Suprapubic skin (tissue), 4 donors: ENCODE measurements around the gene EXD2. TPM values are rescaled to one million over a fixed set of nuclear protein-coding genes. Genes with fewer than 3 reads are reported as not detected.

Experiments
- DNase-seq, 2 donors: peaks; one replicate each; pipeline ENCODE4 v3.0.0-alpha.2; 2019; ENCODE audit warnings: low spot score in 2 of 2
- H3K27ac ChIP-seq: fragments of 200-600 bp; sonication (generic); one replicate; pipeline ENCODE4 v1.5.1; 2019
- H3K27me3 ChIP-seq: fragments of 200-600 bp; sonication (generic); one replicate; pipeline ENCODE4 v1.5.1; 2019
- H3K36me3 ChIP-seq: fragments of 200-600 bp; sonication (generic); one replicate; pipeline ENCODE4 v1.5.1; 2019
- H3K4me1 ChIP-seq: fragments of 200-600 bp; sonication (generic); one replicate; pipeline ENCODE4 v1.5.1; 2019
- H3K4me3 ChIP-seq: fragments of 200-600 bp; sonication (generic); one replicate; pipeline ENCODE4 v1.5.1; 2019; ENCODE audit warnings: mild to moderate bottlenecking
- H3K9me3 ChIP-seq: fragments of 200-600 bp; sonication (generic); one replicate; pipeline ENCODE4 v1.5.1; 2019
- EP300 ChIP-seq: sonication (generic); formaldehyde crosslinking; IDR thresholded peaks from one replicate; pipeline ENCODE4 v1.6.1; 2017; ENCODE audit warnings: antibody characterized with exemption
- POLR2A ChIP-seq, 2 donors: fragments of 450-650 bp; IDR thresholded peaks; one replicate each; pipeline ENCODE4 v1.6.1; 2017; ENCODE audit warnings: antibody characterized with exemption in 2 of 2, mild to moderate bottlenecking in 2 of 2, moderate library complexity in 2 of 2
- POLR2AphosphoS5 ChIP-seq, 3 donors: sonication (generic); formaldehyde crosslinking; IDR thresholded peaks; one replicate each; pipeline ENCODE4 v1.6.1; 2017; ENCODE audit warnings: antibody characterized with exemption in 3 of 3
- WGBS: methylation state at CpG from one replicate; pipeline ENCODE4 v1.1.5; 2018; 5-methylcytosine and 5-hydroxymethylcytosine counted together
- total RNA-seq, 4 donors: library from RNA; depleted of rRNA; stranded (reverse); fragments of >200 nt; gene quantifications; one replicate each; pipeline ENCODE4 v1.1.0, GENCODE V29; 2016
- TF ChIP-seq, protein P1 (sequence below), 2 donors: fragments of 200-600 bp in 1 of 2; fragments of 450-650 bp in 1 of 2; sonication (generic) in 1 of 2; IDR thresholded peaks; one replicate each; pipeline ENCODE4 v1.5.1; 2016 to 2019; ENCODE audit warnings: antibody characterized with exemption in 2 of 2, mild to moderate bottlenecking in 1 of 2, moderate library complexity in 1 of 2

Gene EXD2
- total RNA-seq, 4 donors from 2014 or later = 17.6 to 26.8 (median 19.6) TPM

DNA sequence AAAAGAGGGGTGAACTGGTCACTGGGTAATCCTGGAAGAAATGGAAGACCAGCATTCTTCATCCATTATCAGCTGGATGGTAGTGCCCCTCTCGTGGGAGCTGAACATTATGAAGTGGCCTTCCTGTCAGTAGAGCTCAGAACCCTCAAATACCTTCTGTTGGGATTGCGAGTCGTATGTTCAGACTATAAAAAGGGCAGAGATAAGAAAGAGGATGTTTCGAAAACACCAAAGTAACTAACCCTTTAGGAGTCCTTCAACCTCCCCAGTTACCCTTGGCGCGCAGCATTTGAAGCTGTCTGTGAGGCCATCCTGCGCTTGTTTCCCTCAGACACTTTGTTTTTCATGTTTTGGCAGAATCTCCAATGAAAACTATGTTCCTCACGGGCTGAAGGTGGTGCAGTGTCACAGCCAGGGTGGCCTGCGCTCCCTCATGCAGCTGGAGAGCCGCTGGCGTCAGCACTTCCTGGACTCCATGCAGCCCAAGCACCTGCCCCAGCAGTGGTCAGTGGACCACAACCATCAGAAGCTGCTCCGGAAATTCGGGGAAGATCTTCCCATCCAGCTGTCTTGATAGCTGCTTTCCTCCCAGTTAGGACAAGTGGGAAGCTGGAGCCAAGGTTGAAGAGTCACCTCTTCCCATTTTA lies 49.4 kb downstream of the EXD2 start:
- Histone ChIP-seq H3K4me3 (no peak overlapping the region), H3K36me3 (peaks cover 58% of the 10 kb centered on the region), H3K27ac (no peak overlapping the region), H3K4me1 (peaks cover 7% of the 10 kb centered on the region), H3K9me3 (no peaks in the 10 kb centered on the region), H3K27me3 (no peaks in the 10 kb centered on the region)
- 89% methylated on average over 13 of the region's 13 CpGs for WGBS
- DNase-seq = no peak
- TF ChIP-seq POLR2A (IDR thresholded peaks at IDR 0.05) (no peak), EP300 (no peak), POLR2AphosphoS5 (IDR thresholded peaks at IDR 0.05) (no peak)
- TF ChIP-seq, protein P1, sequence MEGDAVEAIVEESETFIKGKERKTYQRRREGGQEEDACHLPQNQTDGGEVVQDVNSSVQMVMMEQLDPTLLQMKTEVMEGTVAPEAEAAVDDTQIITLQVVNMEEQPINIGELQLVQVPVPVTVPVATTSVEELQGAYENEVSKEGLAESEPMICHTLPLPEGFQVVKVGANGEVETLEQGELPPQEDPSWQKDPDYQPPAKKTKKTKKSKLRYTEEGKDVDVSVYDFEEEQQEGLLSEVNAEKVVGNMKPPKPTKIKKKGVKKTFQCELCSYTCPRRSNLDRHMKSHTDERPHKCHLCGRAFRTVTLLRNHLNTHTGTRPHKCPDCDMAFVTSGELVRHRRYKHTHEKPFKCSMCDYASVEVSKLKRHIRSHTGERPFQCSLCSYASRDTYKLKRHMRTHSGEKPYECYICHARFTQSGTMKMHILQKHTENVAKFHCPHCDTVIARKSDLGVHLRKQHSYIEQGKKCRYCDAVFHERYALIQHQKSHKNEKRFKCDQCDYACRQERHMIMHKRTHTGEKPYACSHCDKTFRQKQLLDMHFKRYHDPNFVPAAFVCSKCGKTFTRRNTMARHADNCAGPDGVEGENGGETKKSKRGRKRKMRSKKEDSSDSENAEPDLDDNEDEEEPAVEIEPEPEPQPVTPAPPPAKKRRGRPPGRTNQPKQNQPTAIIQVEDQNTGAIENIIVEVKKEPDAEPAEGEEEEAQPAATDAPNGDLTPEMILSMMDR (IDR thresholded peaks at IDR 0.05) = no peak

DNA sequence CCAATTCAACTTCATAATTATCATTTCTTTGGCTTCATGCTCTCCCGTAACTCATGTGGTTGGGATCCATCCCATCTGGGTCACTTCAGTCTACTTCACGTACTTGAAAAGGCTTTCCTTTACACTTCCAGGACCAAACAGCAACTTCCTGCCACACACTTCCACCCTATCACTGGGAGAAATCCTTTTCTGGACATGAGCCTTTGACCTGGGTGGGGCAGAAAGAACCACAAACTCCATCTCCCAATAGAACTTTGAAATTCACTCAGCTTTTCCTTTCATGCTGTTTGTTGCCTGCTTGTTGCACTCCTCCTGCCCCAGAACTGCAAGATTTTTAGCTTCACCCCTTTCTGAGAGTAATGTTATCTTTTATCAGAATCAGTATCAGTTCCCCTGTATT lies 50.3 kb downstream of the EXD2 start:
- H3K4me1 ChIP-seq = peaks cover 7% of the 10 kb centered on the region
- no peak overlapping the region for H3K27ac ChIP-seq
- no peak overlapping the region for H3K4me3 ChIP-seq
- peaks cover 50% of the 10 kb centered on the region for H3K36me3 ChIP-seq
- 58% methylated on average over 2 of the region's 2 CpGs for WGBS
- H3K9me3 ChIP-seq = no peaks in the 10 kb centered on the region
- H3K27me3 ChIP-seq = no peaks in the 10 kb centered on the region
- no peak for DNase-seq
- TF ChIP-seq POLR2A (IDR thresholded peaks at IDR 0.05) (no peak), EP300 (no peak), POLR2AphosphoS5 (IDR thresholded peaks at IDR 0.05) (no peak)
- TF ChIP-seq, protein P1 (IDR thresholded peaks at IDR 0.05) = no peak

DNA sequence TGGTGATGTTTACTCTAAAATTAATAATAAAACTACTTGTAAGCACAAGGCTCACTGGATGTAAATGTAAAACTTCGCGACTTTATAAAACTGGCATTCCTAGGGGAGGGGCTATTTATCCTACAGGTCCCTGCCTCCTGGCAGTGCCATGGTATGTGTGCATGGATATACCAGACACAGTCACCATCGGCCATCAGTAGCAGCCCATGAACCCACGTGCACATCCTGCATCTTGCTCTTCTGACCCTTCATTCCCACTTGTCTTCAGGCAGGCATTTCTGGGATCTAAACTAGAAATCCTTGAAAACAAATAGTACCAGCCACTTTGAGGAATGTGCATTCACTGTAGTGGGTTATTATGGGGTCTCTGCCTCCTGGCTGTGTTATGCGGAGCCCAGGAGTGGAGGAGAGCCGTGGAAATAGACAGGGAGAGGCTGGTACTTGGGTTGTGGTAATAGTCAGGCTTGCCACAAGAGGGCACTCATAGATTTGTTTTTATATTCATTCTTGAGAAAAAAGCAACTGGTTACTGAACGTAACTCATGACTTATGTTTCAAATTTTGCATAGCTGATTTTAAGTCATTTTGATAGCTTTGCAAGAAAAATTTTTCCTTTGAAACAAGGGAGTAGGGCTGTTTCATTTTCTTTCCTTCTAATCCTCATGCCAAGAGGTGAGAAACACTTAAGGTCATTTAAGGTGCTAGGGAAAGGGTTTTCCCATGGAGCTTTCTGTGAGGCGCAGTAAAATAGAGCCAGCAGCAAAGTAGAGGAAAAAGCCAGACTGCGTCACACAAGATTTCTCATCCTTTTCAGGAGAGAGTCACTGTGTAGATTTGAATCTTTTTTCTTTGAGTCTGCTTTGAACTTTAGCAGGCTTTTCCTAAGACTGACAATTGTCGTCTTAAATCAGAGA lies 51.3 kb downstream of the EXD2 start:
- H3K4me3 ChIP-seq = no peak overlapping the region
- H3K4me1 ChIP-seq = peaks cover 7% of the 10 kb centered on the region
- no peak overlapping the region for H3K27ac ChIP-seq
- no peak for DNase-seq
- H3K36me3 ChIP-seq = peaks cover 40% of the 10 kb centered on the region
- no peaks in the 10 kb centered on the region for H3K27me3 ChIP-seq
- H3K9me3 ChIP-seq = no peaks in the 10 kb centered on the region
- 45% methylated on average over 10 of the region's 10 CpGs for WGBS
- TF ChIP-seq, protein P1 (IDR thresholded peaks at IDR 0.05) = peak; percentile 63 to 67
- TF ChIP-seq EP300 = no peak
- no peak for TF ChIP-seq POLR2AphosphoS5 (IDR thresholded peaks at IDR 0.05)
- TF ChIP-seq POLR2A (IDR thresholded peaks at IDR 0.05) = no peak

GRCh38 chr14:69244946-69245345 lies 53.6 kb downstream of the EXD2 start:
- H3K4me1 ChIP-seq = peaks cover 7% of the 10 kb centered on the region
- H3K27me3 ChIP-seq = no peaks in the 10 kb centered on the region
- H3K36me3 ChIP-seq = peaks cover 17% of the 10 kb centered on the region
- no peak for TF ChIP-seq EP300
- TF ChIP-seq POLR2A (IDR thresholded peaks at IDR 0.05) = no peak
- TF ChIP-seq, protein P1 (IDR thresholded peaks at IDR 0.05) = no peak
- TF ChIP-seq POLR2AphosphoS5 (IDR thresholded peaks at IDR 0.05) = no peak
- no peak for DNase-seq
- no peak overlapping the region for H3K27ac ChIP-seq
- 88% methylated on average over 3 of the region's 3 CpGs for whole genome bisulfite sequencing
- H3K4me3 ChIP-seq = no peak overlapping the region
- no peaks in the 10 kb centered on the region for H3K9me3 ChIP-seq

GRCh38 chr14:69246331-69246730 lies 55.0 kb downstream of the EXD2 start:
- Histone ChIP-seq H3K4me3 (no peak overlapping the region), H3K36me3 (peaks cover 4% of the 10 kb centered on the region), H3K4me1 (peaks cover 7% of the 10 kb centered on the region), H3K27ac (no peak overlapping the region), H3K27me3 (no peaks in the 10 kb centered on the region), H3K9me3 (no peaks in the 10 kb centered on the region)
- TF ChIP-seq, protein P1 (IDR thresholded peaks at IDR 0.05) = no peak
- TF ChIP-seq EP300 (no peak), POLR2AphosphoS5 (IDR thresholded peaks at IDR 0.05) (no peak), POLR2A (IDR thresholded peaks at IDR 0.05) (no peak)
- no peak for DNase-seq
- 86% methylated on average over 3 of the region's 3 CpGs for WGBS
